ENCODE results near the gene FCRL2.

The FCRL2 gene

GRCh38 chr1:157771661-157772425 lies 5.1 kb downstream of the FCRL2 start:
- no peak for TF ChIP-seq CTCF (IDR thresholded peaks at IDR 0.05; ENCODE audit: unreplicated experiment in 3 of 3)
- no peaks in the 10 kb centered on the region for H3K36me3 Mint-ChIP-seq (ENCODE audit: low read depth)
- no peaks in the 10 kb centered on the region for H3K27me3 Mint-ChIP-seq (ENCODE audit: low read depth)
- H3K9me3 Mint-ChIP-seq: no peaks in the 10 kb centered on the region
- H3K4me3 Mint-ChIP-seq: no peak overlapping the region
- H3K4me1 Mint-ChIP-seq: no peaks in the 10 kb centered on the region
- H3K27ac Mint-ChIP-seq: no peak overlapping the region

- H3K36me3 Mint-ChIP-seq (ENCODE audit: low read depth): no peaks in the 10 kb centered on the region
- H3K9me3 Mint-ChIP-seq: no peaks in the 10 kb centered on the region
- no peaks in the 10 kb centered on the region for H3K4me1 Mint-ChIP-seq
- no peak overlapping the region for H3K27ac Mint-ChIP-seq
- no peaks in the 10 kb centered on the region for H3K27me3 Mint-ChIP-seq (ENCODE audit: low read depth)
- peak in 1 of 3 experiments; percentile 13 for TF ChIP-seq CTCF (IDR thresholded peaks at IDR 0.05; ENCODE audit: unreplicated experiment in 3 of 3)
- no peak overlapping the region for H3K4me3 Mint-ChIP-seq
Measured at GRCh38 chr1:157770442-157771043, 6.4 kb downstream of the FCRL2 start.

GRCh38 chr1:157766792-157767191 lies 10.1 kb downstream of the FCRL2 start:
- H3K36me3 Mint-ChIP-seq (ENCODE audit: low read depth): no peaks in the 10 kb centered on the region
- H3K27ac Mint-ChIP-seq: no peak overlapping the region
- H3K27me3 Mint-ChIP-seq (ENCODE audit: low read depth): no peaks in the 10 kb centered on the region
- H3K9me3 Mint-ChIP-seq: no peaks in the 10 kb centered on the region
- no peaks in the 10 kb centered on the region for H3K4me1 Mint-ChIP-seq
- TF ChIP-seq CTCF (IDR thresholded peaks at IDR 0.05; ENCODE audit: unreplicated experiment in 3 of 3): no peak
- H3K4me3 Mint-ChIP-seq: no peak overlapping the region

- Mint-ChIP-seq H3K36me3 (ENCODE audit: low read depth) (no peaks in the 10 kb centered on the region), H3K4me3 (no peak overlapping the region), H3K9me3 (peaks cover 10% of the 10 kb centered on the region), H3K27ac (no peak overlapping the region), H3K27me3 (ENCODE audit: low read depth) (no peaks in the 10 kb centered on the region), H3K4me1 (no peaks in the 10 kb centered on the region)
- no peak for TF ChIP-seq CTCF (IDR thresholded peaks at IDR 0.05; ENCODE audit: unreplicated experiment in 3 of 3)
Measured at GRCh38 chr1:157758018-157758417, 18.9 kb downstream of the FCRL2 start.

- H3K4me3 Mint-ChIP-seq: no peak overlapping the region
- no peaks in the 10 kb centered on the region for H3K27me3 Mint-ChIP-seq (ENCODE audit: low read depth)
- no peaks in the 10 kb centered on the region for H3K4me1 Mint-ChIP-seq
- TF ChIP-seq CTCF (IDR thresholded peaks at IDR 0.05; ENCODE audit: unreplicated experiment in 3 of 3): no peak
- peaks cover 2% of the 10 kb centered on the region for H3K9me3 Mint-ChIP-seq
- no peak overlapping the region for H3K27ac Mint-ChIP-seq
- no peaks in the 10 kb centered on the region for H3K36me3 Mint-ChIP-seq (ENCODE audit: low read depth)
Measured at GRCh38 chr1:157753611-157754010, 23.3 kb downstream of the FCRL2 start.

GRCh38 chr1:157751283-157751682 lies 25.6 kb downstream of the FCRL2 start:
- Mint-ChIP-seq H3K4me1 (no peaks in the 10 kb centered on the region), H3K27ac (no peak overlapping the region), H3K36me3 (ENCODE audit: low read depth) (no peaks in the 10 kb centered on the region), H3K4me3 (no peak overlapping the region), H3K27me3 (ENCODE audit: low read depth) (no peaks in the 10 kb centered on the region), H3K9me3 (no peaks in the 10 kb centered on the region)
- TF ChIP-seq CTCF (IDR thresholded peaks at IDR 0.05; ENCODE audit: unreplicated experiment in 3 of 3): no peak

All from nephron (organoid).